Measurements from ENCODE around the gene MYO18B.

The MYO18B gene

DNA sequence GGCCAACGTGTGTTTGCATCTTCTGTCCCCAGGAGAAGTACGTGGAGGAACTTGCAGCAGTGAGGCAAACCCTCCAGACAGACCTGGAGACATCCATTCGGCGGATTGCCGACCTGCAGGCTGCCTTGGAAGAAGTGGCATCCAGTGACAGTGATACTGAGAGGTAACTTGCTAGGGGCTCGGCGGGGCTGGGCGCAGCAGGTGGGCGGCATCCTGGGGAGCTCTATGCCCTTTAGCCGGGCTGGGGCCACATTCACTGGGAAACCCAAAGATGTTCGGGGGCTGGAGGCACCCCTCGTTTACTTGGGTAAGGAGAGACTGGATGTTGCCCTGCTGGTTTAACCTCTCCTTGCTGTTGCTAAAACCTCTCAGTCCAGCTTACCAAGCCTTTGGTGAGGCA lies 250.3 kb downstream of the MYO18B start:
- DNase-seq (ENCODE audit: low read depth), result no peak

GRCh38 chr22:25996669-25997068 lies 254.7 kb downstream of the MYO18B start:
- no peak for DNase-seq (ENCODE audit: low read depth)

GRCh38 chr22:25997886-25998775 lies 256.1 kb downstream of the MYO18B start:
- no peak for DNase-seq (ENCODE audit: low read depth)

DNA sequence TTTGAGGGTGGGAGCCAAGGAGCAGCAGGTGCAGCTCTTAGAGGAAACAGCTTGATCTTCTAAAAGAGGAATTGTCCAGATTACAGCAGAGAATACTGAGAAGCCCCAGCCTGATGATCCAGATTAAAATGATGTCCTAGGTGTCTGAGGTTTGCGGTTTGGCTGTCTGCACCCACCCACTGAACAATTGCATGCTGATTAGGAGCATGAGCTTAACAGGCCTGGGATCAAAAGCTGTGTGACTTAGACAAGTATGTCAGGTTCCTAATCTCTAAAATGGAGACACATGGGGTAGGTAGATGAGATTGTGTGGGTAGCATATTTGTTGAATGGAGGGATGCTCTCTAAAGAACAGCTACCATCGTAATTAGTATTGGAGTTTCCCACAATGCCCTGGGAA lies 260.5 kb downstream of the MYO18B start:
- DNase-seq (ENCODE audit: low read depth), result no peak

- no peak for DNase-seq (ENCODE audit: low read depth)
These were observed 262.5 kb downstream of the MYO18B start for GRCh38 chr22:26004477-26004876.

DNA sequence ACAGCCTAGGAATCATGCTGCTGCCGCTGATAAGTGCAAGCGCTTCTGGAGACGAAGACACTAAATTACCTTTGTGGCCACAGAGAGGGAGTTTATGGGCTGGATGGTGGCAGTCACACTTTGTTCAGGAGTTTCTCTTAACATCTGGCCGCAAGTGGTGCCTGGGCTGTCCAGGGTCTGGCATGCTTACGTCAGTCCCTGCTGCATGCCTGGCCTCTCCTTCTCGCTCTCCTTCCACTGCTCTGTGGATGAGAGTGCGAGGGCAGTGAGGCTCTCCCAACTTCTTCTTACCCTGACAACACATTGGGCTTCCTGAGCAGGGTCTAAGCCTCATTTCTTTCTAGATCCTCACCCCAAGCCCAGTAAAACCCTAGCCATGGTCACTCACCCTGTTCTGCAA lies 266.6 kb downstream of the MYO18B start:
- DNase-seq (ENCODE audit: low read depth), result no peak

DNA sequence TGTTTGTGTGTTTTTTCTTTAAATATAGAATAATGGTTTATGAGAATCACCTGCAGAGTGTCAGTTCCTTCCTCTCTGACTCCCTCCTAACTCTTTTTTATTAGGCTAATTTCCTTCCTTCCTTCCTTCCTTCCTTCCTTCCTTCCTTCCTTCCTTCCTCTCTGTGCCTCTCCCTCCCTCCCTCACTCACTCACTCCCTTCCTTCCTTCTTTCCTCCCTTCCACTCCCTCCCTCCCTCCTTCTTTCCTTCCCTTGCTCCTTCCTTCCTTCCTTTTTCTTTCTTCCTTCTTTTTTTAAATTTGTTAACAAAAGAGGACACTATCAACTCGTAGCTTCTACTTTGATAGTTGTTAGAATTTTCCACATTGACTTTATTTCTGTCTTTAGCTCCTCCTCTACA lies 274.9 kb downstream of the MYO18B start:
- no peak for DNase-seq (ENCODE audit: low read depth)

DNA sequence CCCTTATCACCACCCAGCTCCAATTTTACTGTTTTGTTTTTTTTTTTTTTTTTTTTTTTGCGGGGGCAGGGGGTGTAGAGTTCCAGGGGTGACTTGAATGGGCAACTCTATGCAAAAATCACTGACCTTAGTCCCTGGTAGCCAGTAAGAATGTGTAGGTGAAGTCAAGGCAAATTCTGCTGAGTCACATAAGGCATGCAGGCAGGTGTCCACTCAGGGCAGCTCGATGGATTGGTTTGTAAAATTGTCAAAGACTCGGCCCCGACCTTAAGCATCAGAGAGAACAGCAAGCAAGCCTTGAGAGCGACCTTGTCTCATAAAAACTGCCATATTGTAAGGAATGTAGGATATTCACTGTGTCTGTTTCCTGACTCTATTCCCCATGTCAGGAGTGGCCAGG lies 275.9 kb downstream of the MYO18B start:
- DNase-seq (ENCODE audit: low read depth), result no peak

DNA sequence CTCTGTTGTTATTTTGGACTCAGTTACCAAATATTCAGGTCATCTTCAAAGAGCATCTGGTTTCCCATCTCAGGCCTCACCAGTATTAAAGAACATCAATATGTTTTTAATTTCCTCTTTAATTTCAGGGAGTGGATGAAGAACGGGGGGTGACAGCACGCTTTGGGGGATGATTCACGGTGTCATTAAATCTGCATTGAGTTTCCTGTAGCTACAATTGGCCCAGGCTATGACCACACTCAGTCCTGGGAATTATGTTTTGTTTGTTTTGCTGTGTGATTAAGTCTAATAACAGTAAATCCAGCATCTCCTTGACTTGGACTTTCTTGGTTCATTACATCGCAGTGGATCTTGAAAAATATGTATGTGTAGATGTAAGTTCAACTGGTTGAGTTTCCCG lies 277.6 kb downstream of the MYO18B start:
- no peak for DNase-seq (ENCODE audit: low read depth)

GRCh38 chr22:26021516-26021915 lies 279.5 kb downstream of the MYO18B start:
- no peak for DNase-seq (ENCODE audit: low read depth)

DNA sequence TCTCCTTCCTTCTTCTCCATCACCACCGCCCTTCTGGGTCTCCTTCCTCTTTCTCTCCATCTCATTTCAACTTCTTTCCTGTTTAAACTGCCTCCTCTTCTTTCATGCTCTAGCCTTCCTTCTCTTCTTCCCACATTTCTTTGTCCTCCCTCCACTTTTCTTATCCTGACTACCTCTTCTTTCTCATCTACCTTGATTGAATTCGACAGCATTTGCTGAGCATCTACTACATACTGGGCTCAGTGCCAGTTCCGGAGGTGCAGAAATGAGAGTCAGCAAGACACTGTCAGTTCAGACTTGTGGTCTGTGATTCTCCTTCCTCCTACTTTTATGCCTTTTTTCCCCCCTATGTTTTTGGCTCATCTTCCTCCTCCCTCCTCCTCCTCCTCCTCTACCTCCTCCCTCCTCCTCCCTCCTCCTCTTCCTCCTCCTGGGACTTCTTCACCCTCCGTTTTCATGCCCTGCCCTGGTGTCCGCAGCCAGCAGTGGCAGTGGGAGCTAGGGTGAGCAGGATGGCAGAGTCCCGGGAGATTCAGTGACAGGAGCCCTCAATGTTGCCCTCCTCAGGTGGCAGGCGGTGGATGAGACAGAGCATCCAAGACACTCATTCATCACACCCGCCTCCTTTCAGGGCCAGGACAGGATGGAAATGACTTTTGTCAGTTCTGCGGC lies 281.3 kb downstream of the MYO18B start:
- no peak for DNase-seq (ENCODE audit: low read depth)

- no peak for DNase-seq (ENCODE audit: low read depth)
These were observed 283.6 kb downstream of the MYO18B start for GRCh38 chr22:26025626-26026025.

GRCh38 chr22:26027341-26027740 lies 285.4 kb downstream of the MYO18B start:
- DNase-seq (ENCODE audit: low read depth), result no peak

DNA sequence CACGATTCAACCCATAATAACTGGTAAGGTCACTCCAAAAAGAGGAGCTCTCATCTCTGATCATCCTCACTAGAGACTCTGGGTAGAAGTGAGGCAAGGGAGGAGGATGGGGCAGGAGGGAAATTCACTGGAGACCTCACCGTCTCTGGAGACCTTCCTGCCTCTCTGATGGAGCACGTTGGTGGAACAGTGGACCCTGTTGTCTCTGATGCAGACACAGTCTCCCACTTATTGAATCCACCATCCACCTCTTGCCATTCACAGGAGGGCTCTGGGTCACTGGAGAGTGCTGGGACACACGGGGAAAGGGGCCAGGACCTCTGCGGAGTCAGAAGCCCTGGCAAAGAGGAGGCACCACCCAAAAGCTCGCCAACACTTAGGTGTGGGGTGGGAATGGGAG lies 289.7 kb downstream of the MYO18B start:
- DNase-seq (ENCODE audit: low read depth), result no peak

DNA sequence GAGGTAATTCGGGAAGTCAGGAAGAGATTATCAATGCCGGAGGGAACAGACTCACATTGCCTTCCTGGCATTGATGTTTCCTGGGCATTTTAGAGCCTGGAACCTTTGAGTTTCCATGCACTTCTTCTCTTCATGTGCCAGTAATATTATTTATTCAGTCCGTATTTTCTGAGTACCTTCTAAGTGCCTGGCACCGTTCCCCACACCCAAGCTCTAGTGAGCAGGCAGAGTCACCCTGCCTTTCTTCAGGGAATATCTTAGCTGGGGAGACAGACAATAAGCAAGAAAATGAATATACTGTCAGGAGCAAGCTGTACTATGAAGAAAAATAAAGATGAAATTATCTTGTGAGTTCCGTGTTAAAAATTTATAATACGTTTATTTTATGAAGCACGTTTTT lies 291.1 kb downstream of the MYO18B start:
- DNase-seq (ENCODE audit: low read depth), result no peak

DNA sequence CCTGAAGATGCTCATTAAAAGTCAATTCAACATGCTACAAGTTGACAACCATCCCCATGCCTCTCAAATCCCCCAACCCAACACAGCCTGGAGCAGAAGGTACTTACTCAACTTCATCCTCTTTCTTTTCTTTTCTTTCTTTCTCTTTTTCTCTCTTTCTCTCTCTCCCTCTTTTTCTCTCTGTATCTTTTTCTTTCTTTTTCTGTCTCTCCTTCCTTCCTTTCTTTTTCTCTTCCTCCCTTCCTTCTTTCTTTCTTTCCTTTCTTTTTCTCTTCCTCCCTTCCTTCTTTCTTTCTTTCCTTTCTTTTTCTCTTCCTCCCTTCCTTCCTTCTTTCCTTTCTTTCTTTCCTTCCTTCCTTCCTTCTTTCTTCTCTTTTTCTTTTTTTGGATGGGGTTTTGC lies 291.6 kb downstream of the MYO18B start:
- no peak for DNase-seq (ENCODE audit: low read depth)

- DNase-seq (ENCODE audit: low read depth), result no peak
These were observed 293.5 kb downstream of the MYO18B start for GRCh38 chr22:26035523-26035922.

DNA sequence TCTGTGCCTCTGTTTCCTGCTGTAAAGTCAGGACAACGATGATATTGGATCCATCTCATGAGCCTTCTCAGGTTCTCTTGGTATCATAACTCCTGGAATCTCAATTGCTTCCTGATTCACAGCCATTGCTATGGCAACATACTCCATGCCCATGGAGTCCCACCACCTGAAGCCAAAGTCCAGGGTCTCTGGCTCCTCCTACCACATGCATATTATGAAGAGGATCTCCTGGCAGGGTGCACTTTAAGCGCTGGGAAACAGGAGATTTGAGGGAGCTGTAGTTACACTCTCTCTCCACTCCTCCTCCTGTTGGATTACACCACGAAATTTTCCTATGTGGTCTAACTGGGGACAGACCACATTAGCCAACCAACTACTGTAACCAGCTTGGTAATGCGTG lies 296.4 kb downstream of the MYO18B start:
- DNase-seq (ENCODE audit: low read depth), result no peak

GRCh38 chr22:26041931-26042330 lies 299.9 kb downstream of the MYO18B start:
- no peak for DNase-seq (ENCODE audit: low read depth)

DNA sequence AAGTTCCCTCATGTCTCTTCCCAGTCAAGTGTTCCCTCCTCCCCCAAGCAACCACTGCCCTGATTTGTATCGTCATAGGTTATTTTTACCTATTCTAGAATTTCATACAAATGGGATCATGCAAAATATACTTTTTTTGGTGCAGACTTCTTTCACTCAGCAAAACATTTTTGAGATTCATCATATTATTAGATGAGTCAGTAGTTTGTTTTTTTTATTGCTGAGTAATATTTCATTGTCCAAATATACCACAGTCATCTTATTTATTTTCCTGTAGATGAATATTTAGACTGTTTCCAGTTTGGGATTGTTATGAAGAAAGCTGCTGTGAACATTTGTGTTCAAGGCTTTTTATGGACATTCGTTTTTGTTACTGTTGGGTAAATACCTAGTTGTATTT lies 301.0 kb downstream of the MYO18B start:
- no peak for DNase-seq (ENCODE audit: low read depth)

GRCh38 chr22:26045051-26045450 lies 303.1 kb downstream of the MYO18B start:
- DNase-seq (ENCODE audit: low read depth), result no peak

DNA sequence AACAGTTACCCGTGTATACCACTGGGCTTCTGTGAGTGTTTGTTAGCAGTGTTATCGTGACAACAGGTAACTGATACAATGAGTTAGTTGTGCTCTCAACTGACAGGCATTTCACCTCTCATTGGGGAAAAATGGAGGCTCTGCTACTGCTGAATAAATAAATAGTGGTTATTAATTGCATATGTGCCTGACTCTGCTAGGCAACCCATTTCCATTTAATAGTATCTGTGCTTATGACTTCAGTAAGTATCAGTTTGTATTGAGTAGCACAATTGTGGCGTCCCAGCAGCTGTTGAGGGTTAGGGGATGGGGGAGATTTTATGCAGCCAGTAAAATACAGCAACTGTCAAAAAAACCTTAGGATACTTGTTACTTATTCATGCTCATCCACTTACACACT lies 303.9 kb downstream of the MYO18B start:
- no peak for DNase-seq (ENCODE audit: low read depth)

DNA sequence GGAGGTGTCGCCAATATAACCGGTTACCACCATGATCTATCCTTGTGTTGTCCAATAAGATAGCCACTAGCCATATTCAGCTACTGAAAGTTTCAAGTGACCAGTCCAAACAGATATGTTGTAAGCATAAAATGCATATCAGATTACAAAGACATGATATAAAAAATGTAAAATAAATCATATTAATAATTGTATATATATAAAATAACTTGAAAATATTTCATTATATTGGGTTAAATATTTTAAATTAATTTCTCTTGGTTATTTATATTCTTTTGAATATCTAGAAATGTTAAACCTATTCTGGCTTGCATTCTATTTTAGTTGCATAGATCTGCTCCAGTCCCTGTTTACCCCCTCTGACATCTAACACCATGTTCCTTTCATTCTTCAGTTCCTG lies 305.5 kb downstream of the MYO18B start:
- no peak for DNase-seq (ENCODE audit: low read depth)

GRCh38 chr22:26047920-26048319 lies 305.9 kb downstream of the MYO18B start:
- DNase-seq (ENCODE audit: low read depth), result no peak
